ENCODE results near the gene EID2B.

EID2B gene

DNA sequence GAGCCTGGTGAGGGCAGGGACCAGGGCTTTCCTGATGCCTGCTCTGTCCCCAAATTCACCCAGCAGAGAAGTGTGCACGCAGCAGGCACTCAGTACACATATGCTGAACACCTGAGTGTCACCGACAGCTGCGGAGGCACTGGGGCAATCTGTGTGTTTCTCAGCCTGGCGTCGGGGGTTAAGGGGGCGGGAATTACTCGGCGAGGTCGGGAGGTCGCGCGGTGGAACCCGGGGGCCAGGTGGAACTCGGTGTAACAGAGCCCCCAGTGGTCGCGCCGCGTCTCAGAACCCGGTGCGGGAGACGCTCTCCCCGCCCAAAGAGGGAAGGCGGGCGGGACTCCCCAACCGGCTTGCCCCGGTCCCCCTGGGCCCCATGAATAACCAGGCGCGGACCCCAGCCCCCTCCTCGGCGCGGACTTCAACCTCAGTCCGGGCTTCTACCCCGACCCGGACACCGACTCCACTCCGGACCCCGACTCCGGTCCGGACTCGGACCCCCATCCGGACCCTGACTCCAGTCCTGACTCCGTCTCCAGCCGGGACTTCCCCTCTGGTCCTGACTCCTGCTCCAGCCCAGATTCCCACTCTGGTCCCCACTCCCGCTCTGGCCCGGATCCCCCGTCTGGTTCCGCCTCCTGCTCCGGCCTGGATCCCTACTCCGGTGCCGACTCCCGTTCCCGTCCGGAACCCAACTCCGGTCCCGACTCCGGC lies 17.7 kb downstream of the EID2B start, which contains the start of gene SELENOV (continued):
- TF ChIP-seq, protein P1, sequence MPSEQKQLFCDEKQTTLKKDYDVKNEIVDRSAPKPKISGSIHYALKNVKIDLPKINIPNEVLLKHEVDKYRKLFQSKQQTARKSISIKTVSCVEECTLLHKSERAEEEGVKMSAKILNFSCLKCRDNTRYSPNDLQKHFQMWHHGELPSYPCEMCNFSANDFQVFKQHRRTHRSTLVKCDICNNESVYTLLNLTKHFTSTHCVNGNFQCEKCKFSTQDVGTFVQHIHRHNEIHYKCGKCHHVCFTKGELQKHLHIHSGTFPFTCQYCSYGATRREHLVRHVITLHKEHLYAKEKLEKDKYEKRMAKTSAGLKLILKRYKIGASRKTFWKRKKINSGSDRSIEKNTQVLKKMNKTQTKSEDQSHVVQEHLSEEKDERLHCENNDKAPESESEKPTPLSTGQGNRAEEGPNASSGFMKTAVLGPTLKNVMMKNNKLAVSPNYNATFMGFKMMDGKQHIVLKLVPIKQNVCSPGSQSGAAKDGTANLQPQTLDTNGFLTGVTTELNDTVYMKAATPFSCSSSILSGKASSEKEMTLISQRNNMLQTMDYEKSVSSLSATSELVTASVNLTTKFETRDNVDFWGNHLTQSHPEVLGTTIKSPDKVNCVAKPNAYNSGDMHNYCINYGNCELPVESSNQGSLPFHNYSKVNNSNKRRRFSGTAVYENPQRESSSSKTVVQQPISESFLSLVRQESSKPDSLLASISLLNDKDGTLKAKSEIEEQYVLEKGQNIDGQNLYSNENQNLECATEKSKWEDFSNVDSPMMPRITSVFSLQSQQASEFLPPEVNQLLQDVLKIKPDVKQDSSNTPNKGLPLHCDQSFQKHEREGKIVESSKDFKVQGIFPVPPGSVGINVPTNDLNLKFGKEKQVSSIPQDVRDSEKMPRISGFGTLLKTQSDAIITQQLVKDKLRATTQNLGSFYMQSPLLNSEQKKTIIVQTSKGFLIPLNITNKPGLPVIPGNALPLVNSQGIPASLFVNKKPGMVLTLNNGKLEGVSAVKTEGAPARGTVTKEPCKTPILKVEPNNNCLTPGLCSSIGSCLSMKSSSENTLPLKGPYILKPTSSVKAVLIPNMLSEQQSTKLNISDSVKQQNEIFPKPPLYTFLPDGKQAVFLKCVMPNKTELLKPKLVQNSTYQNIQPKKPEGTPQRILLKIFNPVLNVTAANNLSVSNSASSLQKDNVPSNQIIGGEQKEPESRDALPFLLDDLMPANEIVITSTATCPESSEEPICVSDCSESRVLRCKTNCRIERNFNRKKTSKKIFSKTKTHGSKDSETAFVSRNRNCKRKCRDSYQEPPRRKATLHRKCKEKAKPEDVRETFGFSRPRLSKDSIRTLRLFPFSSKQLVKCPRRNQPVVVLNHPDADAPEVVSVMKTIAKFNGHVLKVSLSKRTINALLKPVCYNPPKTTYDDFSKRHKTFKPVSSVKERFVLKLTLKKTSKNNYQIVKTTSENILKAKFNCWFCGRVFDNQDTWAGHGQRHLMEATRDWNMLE (tag by site-specific recombination; conservative IDR thresholded peaks at IDR 0.05; ENCODE audit: low read depth) = no peak
- TF ChIP-seq ZNF362 (tag by site-specific recombination; IDR thresholded peaks at IDR 0.05) (no peak), ZNF10 (tag by site-specific recombination; IDR thresholded peaks at IDR 0.05) (no peak), ZNF324 (tag by site-specific recombination; IDR thresholded peaks at IDR 0.05) (0 out of 2 replicates have a peak, but pooled peaks have one; percentile 46), ZNF112 (tag by site-specific recombination; IDR thresholded peaks at IDR 0.05) (no peak), ZNF311 (tag by site-specific recombination; IDR thresholded peaks at IDR 0.05; ENCODE audit: borderline replicate concordance) (no peak), ZNF501 (tag by site-specific recombination; IDR thresholded peaks at IDR 0.05) (no peak), ZNF223 (tag by site-specific recombination; IDR thresholded peaks at IDR 0.05) (no peak), ZNF302 (tag by site-specific recombination; IDR thresholded peaks at IDR 0.05; ENCODE audit: low read depth) (no peak), YY2 (tag by site-specific recombination; IDR thresholded peaks at IDR 0.05) (no peak), ZNF132 (tag by site-specific recombination; IDR thresholded peaks at IDR 0.05; ENCODE audit: borderline replicate concordance) (no peak), ZNF548 (tag by site-specific recombination; IDR thresholded peaks at IDR 0.05) (no peak), ZNF776 (tag by site-specific recombination; IDR thresholded peaks at IDR 0.05; ENCODE audit: borderline replicate concordance) (no peak), ZFP41 (tag by site-specific recombination; IDR thresholded peaks at IDR 0.05; ENCODE audit: borderline replicate concordance) (no peak), ZNF544 (tag by site-specific recombination; IDR thresholded peaks at IDR 0.05) (no peak), ZBTB17 (tag by site-specific recombination; IDR thresholded peaks at IDR 0.05) (peak; percentile 47; the same call in 1 of the 2 replicates), REPIN1 (tag by site-specific recombination; IDR thresholded peaks at IDR 0.05; ENCODE audit: low read depth) (0 out of 2 replicates have a peak, but pooled peaks have one; percentile 13), ZNF596 (tag by site-specific recombination; IDR thresholded peaks at IDR 0.05) (no peak)
- TF ChIP-seq, protein P2, sequence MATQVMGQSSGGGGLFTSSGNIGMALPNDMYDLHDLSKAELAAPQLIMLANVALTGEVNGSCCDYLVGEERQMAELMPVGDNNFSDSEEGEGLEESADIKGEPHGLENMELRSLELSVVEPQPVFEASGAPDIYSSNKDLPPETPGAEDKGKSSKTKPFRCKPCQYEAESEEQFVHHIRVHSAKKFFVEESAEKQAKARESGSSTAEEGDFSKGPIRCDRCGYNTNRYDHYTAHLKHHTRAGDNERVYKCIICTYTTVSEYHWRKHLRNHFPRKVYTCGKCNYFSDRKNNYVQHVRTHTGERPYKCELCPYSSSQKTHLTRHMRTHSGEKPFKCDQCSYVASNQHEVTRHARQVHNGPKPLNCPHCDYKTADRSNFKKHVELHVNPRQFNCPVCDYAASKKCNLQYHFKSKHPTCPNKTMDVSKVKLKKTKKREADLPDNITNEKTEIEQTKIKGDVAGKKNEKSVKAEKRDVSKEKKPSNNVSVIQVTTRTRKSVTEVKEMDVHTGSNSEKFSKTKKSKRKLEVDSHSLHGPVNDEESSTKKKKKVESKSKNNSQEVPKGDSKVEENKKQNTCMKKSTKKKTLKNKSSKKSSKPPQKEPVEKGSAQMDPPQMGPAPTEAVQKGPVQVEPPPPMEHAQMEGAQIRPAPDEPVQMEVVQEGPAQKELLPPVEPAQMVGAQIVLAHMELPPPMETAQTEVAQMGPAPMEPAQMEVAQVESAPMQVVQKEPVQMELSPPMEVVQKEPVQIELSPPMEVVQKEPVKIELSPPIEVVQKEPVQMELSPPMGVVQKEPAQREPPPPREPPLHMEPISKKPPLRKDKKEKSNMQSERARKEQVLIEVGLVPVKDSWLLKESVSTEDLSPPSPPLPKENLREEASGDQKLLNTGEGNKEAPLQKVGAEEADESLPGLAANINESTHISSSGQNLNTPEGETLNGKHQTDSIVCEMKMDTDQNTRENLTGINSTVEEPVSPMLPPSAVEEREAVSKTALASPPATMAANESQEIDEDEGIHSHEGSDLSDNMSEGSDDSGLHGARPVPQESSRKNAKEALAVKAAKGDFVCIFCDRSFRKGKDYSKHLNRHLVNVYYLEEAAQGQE (tag by site-specific recombination; IDR thresholded peaks at IDR 0.05) = no peak
- TF ChIP-seq, protein P3, sequence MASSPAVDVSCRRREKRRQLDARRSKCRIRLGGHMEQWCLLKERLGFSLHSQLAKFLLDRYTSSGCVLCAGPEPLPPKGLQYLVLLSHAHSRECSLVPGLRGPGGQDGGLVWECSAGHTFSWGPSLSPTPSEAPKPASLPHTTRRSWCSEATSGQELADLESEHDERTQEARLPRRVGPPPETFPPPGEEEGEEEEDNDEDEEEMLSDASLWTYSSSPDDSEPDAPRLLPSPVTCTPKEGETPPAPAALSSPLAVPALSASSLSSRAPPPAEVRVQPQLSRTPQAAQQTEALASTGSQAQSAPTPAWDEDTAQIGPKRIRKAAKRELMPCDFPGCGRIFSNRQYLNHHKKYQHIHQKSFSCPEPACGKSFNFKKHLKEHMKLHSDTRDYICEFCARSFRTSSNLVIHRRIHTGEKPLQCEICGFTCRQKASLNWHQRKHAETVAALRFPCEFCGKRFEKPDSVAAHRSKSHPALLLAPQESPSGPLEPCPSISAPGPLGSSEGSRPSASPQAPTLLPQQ (tag by site-specific recombination; IDR thresholded peaks at IDR 0.05) = peak; percentile 43; the same call in 1 of the 2 replicates
- TF ChIP-seq, protein P4, sequence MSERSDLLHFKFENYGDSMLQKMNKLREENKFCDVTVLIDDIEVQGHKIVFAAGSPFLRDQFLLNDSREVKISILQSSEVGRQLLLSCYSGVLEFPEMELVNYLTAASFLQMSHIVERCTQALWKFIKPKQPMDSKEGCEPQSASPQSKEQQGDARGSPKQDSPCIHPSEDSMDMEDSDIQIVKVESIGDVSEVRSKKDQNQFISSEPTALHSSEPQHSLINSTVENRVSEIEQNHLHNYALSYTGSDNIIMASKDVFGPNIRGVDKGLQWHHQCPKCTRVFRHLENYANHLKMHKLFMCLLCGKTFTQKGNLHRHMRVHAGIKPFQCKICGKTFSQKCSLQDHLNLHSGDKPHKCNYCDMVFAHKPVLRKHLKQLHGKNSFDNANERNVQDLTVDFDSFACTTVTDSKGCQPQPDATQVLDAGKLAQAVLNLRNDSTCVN (tag by site-specific recombination; optimal IDR thresholded peaks at IDR 0.05) = peak; percentile 43
